Choroid plexus epithelial cell (primary cell): ENCODE results near the gene SMR3A.

Experiments
- DNase-seq: peaks from one replicate; pipeline ENCODE4 v3.0.0-alpha.2; 2010; ENCODE audit warnings: low read depth
- H3K4me3 ChIP-seq: 2 replicates; pipeline ENCODE4 v1.5.1; 2011; ENCODE audit warnings: low read depth, mild to moderate bottlenecking, control low read depth, low read length, moderate library complexity
- TF ChIP-seq, protein P1 (sequence below): conservative IDR thresholded peaks from 2 replicates; pipeline ENCODE4 v1.5.1; 2011; ENCODE audit warnings: low read depth, mild to moderate bottlenecking, control low read depth, inconsistent platforms, low read length, moderate library complexity

The SMR3A gene

DNA sequence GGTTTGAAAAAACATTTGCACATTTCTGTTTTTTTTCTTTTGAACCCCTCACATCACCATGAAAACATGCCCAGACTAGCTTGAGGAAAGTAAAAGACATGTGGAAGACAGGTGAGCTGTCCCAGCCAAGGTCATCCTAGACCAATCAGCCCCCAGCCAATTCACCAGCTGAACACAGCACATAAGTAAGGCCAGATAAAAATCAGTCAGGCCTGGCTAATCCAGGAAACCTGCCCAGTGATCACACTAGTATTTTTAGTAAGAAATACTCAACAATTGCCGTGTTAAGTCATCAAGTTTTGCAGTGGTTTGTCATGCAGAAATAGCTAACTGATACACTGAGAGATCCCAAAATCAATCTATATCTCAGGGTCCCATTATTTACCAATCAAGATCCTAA is 4.4 kb upstream of the SMR3A start:
- TF ChIP-seq, protein P1, sequence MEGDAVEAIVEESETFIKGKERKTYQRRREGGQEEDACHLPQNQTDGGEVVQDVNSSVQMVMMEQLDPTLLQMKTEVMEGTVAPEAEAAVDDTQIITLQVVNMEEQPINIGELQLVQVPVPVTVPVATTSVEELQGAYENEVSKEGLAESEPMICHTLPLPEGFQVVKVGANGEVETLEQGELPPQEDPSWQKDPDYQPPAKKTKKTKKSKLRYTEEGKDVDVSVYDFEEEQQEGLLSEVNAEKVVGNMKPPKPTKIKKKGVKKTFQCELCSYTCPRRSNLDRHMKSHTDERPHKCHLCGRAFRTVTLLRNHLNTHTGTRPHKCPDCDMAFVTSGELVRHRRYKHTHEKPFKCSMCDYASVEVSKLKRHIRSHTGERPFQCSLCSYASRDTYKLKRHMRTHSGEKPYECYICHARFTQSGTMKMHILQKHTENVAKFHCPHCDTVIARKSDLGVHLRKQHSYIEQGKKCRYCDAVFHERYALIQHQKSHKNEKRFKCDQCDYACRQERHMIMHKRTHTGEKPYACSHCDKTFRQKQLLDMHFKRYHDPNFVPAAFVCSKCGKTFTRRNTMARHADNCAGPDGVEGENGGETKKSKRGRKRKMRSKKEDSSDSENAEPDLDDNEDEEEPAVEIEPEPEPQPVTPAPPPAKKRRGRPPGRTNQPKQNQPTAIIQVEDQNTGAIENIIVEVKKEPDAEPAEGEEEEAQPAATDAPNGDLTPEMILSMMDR = no peak
- DNase-seq = no peak
- no peak overlapping the region for H3K4me3 ChIP-seq

DNA sequence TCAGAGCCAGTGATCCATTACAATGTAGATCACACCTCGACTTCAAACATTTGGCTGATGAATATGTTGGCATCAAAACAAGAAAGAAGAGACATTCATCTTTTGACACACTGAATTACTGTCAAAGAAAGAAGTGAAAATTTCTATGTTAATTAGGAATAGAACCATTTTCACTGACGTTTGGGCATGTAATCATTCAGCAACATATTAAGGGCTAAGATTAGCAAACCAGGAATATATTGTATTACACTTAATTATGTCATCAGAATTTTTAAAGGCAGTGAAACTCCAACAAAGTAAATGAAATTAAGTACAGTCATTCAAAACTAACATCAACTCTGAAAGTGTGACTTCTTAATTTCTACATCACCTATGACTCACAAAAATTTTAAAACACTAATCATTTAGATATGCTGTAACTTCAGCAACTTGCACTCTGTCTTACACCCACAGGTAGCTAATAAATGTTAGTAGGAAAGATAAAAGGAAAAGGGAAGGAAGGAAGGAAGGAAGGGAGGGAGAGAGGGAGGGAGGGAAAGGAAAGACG is 1.4 kb upstream of the SMR3A start:
- TF ChIP-seq, protein P1 = no peak
- no peak overlapping the region for H3K4me3 ChIP-seq
- DNase-seq = no peak

DNA sequence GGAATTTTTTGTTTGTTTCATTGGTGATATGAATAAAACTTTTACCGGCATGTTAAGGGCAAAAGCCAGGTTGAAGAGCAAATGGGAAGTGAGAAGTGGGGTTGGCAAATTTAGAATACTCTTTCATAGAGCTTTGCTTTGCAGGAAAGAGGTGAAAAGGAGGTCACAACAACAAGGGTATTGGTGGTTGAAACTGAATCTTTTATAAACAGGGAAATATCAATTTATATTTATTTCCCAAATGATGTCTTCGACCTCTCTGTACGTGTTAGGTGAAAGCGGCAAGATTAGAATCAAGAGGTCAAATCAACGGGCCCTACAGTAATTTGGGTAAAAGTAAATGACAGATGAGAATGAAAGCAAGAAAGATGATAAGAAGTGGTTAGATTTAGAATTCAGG is 3.4 kb downstream of the SMR3A start:
- no peak overlapping the region for H3K4me3 ChIP-seq
- DNase-seq = no peak
- TF ChIP-seq, protein P1 = no peak

DNA sequence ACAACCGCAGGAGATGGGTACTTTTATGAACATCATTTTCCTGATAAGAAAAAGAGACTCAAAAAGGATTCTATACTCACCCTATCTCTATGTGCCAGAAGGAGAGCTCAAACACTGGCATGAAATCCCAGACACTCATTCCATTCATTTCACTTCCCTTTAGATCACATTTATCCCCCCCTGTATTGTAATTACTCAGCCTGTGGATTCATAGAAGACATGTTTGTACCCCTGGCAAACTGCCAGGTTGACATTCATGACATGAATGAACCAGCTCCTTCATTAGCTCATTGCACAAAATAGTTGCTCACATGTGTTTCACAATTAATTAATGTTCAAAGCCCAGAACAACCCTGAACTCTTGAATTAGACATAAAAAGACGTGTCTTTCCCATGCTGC is 4.9 kb downstream of the SMR3A start:
- TF ChIP-seq, protein P1 = no peak
- no peak overlapping the region for H3K4me3 ChIP-seq
- DNase-seq = no peak

DNA sequence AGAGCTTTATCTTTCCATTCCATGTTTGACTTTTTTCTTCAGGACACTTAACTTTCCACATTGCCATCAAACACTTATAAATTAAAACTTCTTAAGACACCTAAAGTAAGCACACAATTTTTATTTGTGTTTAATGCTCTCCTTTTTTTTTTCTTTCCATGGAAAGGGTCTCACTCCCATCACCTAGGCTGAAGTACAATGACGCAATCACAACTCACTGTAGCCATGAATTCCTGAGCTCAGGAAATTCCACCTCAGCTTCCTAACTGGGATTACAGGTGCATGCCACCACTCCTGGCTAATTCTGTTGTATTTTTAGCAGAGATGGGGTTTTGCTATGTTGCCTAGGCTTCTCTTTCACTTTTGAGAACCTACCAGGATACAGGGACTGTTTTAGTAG is 7.3 kb downstream of the SMR3A start:
- H3K4me3 ChIP-seq = no peak overlapping the region
- TF ChIP-seq, protein P1 = no peak
- DNase-seq = no peak

DNA sequence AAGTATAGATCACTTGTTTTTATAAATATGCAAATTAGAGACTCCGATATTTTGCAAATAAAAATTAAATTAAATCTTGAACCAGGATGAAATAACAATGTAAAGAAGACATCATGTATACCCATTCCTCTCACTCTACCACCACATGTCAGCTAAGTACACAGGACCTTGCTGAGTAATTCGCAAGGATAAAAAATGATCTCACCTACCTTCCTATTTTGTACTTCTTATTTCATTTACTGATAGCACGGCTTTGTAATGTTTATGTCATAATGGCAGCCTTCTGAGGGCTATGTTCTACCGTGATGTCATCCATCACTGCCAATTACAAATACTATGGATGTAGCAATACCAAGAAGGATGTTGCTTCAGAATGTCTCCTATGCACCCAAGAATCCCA is 11.4 kb downstream of the SMR3A start:
- DNase-seq = no peak

DNA sequence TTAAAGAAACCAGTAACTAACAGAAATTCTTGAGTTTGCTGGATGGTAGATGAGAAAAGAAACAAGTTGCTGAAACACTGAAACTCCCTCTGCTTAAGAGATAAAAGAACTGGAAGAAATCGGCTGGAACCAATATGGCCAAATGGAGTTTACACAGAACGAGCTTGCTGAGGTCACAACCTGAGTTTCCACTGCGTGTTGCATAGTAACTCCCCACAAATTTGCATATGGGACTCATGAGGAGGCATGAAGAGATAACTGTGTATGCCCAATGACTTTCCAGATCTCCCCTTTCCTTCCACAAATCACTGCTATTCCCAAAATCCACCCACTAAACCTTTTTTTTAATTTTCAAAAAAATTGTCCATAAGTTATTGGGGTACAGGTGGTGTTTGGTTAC is 12.2 kb downstream of the SMR3A start:
- TF ChIP-seq, protein P1 = no peak
- no peak for DNase-seq
- H3K4me3 ChIP-seq = no peak overlapping the region

More for the DNA sequence above, 11.4 kb downstream of the SMR3A start:
- TF ChIP-seq, protein P1 = no peak
- no peak overlapping the region for H3K4me3 ChIP-seq
